ENCODE data around the gene RTN4.
"Not testable (repeated sequence)": the region's sequence is repeated elsewhere in the genome, so short reads cannot be mapped to it uniquely, and the experiment has no call there.

DNA sequence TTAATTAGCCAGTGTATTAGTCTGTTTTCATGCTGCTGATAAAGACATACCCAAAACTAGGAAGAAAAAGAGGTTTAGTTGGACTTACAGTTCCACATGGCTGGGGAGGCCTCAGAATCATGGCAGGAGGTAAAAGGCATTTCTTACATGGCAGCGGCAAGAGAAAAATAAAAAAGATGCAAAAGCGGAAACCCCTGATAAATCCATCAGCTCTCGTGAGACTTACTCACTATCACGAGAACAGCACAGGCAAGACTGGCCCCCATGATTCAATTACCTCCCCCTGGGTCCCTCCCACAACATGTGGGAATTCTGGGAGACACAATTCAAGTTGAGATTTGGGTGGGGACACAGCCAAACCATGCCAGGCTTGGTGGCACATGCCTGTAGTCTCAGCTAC lies 41.4 kb upstream of the RTN4 start:
- not testable (repeated sequence) for TF ChIP-seq CTCF (IDR thresholded peaks at IDR 0.05; ENCODE audit: low read depth, low read length, poor library complexity, severe bottlenecking); EZH2phosphoT487 (IDR thresholded peaks at IDR 0.05; ENCODE audit: borderline replicate concordance, low read length)

Data from DOHH2 (cell line).